ENCODE measurements around the gene FAM169A.

DNA sequence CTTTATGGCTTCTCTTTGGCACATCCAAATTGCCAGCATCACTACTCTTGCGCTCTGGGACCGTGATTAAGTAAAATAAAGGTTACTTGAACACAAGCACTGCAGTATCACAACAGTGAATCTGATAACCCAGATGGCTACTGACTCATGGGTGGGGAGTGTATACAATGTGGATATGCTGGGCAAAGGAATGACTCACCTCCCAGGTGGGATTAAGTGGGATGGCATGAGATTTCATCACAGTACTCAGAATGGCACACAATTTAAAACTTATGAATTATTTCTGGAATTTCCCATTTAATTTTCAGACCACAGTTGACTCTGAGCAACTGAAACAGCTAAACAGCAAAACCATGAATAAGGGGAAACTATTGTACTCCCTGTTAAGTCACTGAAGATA, 103.6 kb downstream of the FAM169A start:
- TF ChIP-seq POLR2AphosphoS5 (IDR thresholded peaks at IDR 0.05; ENCODE audit: borderline replicate concordance, low read depth, low read length) (no peak), EZH2 (IDR thresholded peaks at IDR 0.05) (no peak), FOXP2 (optimal IDR thresholded peaks at IDR 0.05; ENCODE audit: control extremely low read depth, extremely low read length, insufficient read depth) (no peak)
